Neural cell (in vitro differentiated cells): Measurements from ENCODE around the gene TMEM131L. TPM values are rescaled to one million over a fixed set of nuclear protein-coding genes. Genes with fewer than 3 reads are reported as not detected.
"Not testable (repeated sequence)": the region's sequence is repeated elsewhere in the genome, so short reads cannot be mapped to it uniquely, and the experiment has no call there.

ENCODE experiments used
- H2AFZ ChIP-seq: fragments of 200-600, 300-800 bp; sonication (generic), shearing (Covaris generic); 2 replicates; pipeline ENCODE4 v1.6.0; 2014; ENCODE audit warnings: low read depth, mild to moderate bottlenecking, antibody characterized with exemption, low read length, moderate library complexity
- H3F3A ChIP-seq: fragments of 200-600 bp; shearing (Covaris generic); 2 replicates; pipeline ENCODE4 v1.6.1; 2016; ENCODE audit warnings: mild to moderate bottlenecking, moderate library complexity, mixed read lengths, antibody characterized with exemption, low read length; ENCODE audit not compliant: insufficient read depth, poor library complexity, severe bottlenecking
- H3K27ac ChIP-seq: fragments of 200-600, 300-800 bp; sonication (generic), shearing (Covaris generic); 2 replicates; pipeline ENCODE4 v1.5.1; 2014; ENCODE audit warnings: mild to moderate bottlenecking, low read length, moderate library complexity
- H3K27me3 ChIP-seq: fragments of 300-800, 200-600 bp; sonication (generic), shearing (Covaris generic); 2 replicates; pipeline ENCODE4 v1.6.0; 2014; ENCODE audit warnings: mild to moderate bottlenecking, low read depth, low read length, moderate library complexity; ENCODE audit not compliant: insufficient read depth
- H3K36me3 ChIP-seq: fragments of 300-800, 200-600 bp; sonication (generic), shearing (Covaris generic); 2 replicates; pipeline ENCODE4 v1.5.1; 2014; ENCODE audit warnings: mild to moderate bottlenecking, antibody characterized with exemption, low read length, moderate library complexity; ENCODE audit not compliant: insufficient read depth
- H3K4me2 ChIP-seq: fragments of 300-800, 200-600 bp; sonication (generic), shearing (Covaris generic); 2 replicates; pipeline ENCODE4 v1.6.0; 2014; ENCODE audit warnings: mild to moderate bottlenecking, low read length
- H3K4me3 ChIP-seq: fragments of 300-800, 200-600 bp; sonication (generic), shearing (Covaris generic); 2 replicates; pipeline ENCODE4 v1.5.1; 2014; ENCODE audit warnings: mild to moderate bottlenecking, low read length, moderate library complexity
- H3K79me2 ChIP-seq: fragments of 200-600 bp; shearing (Covaris generic); replicated peaks from 2 replicates; pipeline ENCODE4 v1.6.0; 2014; ENCODE audit warnings: mild to moderate bottlenecking, low read length, moderate library complexity; ENCODE audit not compliant: insufficient read depth
- H3K9ac ChIP-seq: fragments of 300-800, 200-600 bp; sonication (generic), shearing (Covaris generic); 2 replicates; pipeline ENCODE4 v1.6.1; 2016; ENCODE audit warnings: mild to moderate bottlenecking, low read length, mixed read lengths
- H3K9me2 ChIP-seq: fragments of 200-600 bp; shearing (Covaris generic); 2 replicates; pipeline ENCODE4 v1.6.1; 2016; ENCODE audit warnings: mild to moderate bottlenecking, low read length, mixed read lengths; ENCODE audit not compliant: insufficient read depth
- H3K9me3 ChIP-seq: fragments of 200-600, 300-800 bp; sonication (generic), shearing (Covaris generic); 2 replicates; pipeline ENCODE4 v1.6.1; 2016; ENCODE audit warnings: mild to moderate bottlenecking, mixed run types, low read length, moderate library complexity, mixed read lengths
- H4K20me1 ChIP-seq: fragments of 200-600 bp; shearing (Covaris generic); 2 replicates; pipeline ENCODE4 v1.6.1; 2016; ENCODE audit warnings: mild to moderate bottlenecking, mixed run types; ENCODE audit not compliant: insufficient read depth
- CTCF ChIP-seq: fragments of 450-650 bp; IDR thresholded peaks from 2 replicates; pipeline ENCODE4 v1.5.1; 2014; ENCODE audit warnings: antibody characterized with exemption, mild to moderate bottlenecking, moderate library complexity; ENCODE audit not compliant: poor library complexity, severe bottlenecking
- EP300 ChIP-seq: fragments of 450-650 bp; conservative IDR thresholded peaks from 2 replicates; pipeline ENCODE4 v1.6.1; 2014; ENCODE audit warnings: antibody characterized with exemption, mild to moderate bottlenecking, moderate library complexity; ENCODE audit not compliant: poor library complexity, severe bottlenecking
- EZH2 ChIP-seq: fragments of 200-600, 300-800 bp; shearing (Covaris generic), sonication (generic); IDR thresholded peaks from 2 replicates; pipeline ENCODE4 v1.6.1; 2014; ENCODE audit warnings: antibody characterized with exemption, low read length, borderline replicate concordance, mild to moderate bottlenecking; ENCODE audit not compliant: insufficient read depth, poor library complexity, severe bottlenecking
- MXI1 ChIP-seq: fragments of 450-650 bp; conservative IDR thresholded peaks from 2 replicates; pipeline ENCODE4 v1.6.1; 2014; ENCODE audit warnings: antibody characterized with exemption, mild to moderate bottlenecking; ENCODE audit not compliant: poor library complexity, severe bottlenecking
- POLR2AphosphoS5 ChIP-seq: IDR thresholded peaks from 2 replicates; pipeline ENCODE4 v1.6.1; 2012
- RAD21 ChIP-seq: fragments of 450-650 bp; conservative IDR thresholded peaks from 2 replicates; pipeline ENCODE4 v1.6.1; 2014; ENCODE audit warnings: antibody characterized with exemption, mild to moderate bottlenecking, moderate library complexity
- REST ChIP-seq: IDR thresholded peaks from 2 replicates; pipeline ENCODE4 v1.6.1; 2012; ENCODE audit warnings: borderline replicate concordance
- SMC3 ChIP-seq: fragments of 450-650 bp; conservative IDR thresholded peaks from 2 replicates; pipeline ENCODE4 v1.6.1; 2014; ENCODE audit warnings: antibody characterized with exemption, mild to moderate bottlenecking, moderate library complexity; ENCODE audit not compliant: poor library complexity
- TAF1 ChIP-seq: IDR thresholded peaks from 2 replicates; pipeline ENCODE4 v1.6.1; 2012; ENCODE audit warnings: low read depth
- polyA plus RNA-seq: library from polyadenylated mRNA; depleted of rRNA; stranded (reverse); fragments of >200 nt; gene quantifications from 2 replicates; pipeline ENCODE4 v1.2.3, GENCODE V29; 2014

Gene TMEM131L
- polyA plus RNA-seq, 1 donor from 2014 or later = 11.1 TPM

GRCh38 chr4:153663667-153664066 lies 197.5 kb downstream of the TMEM131L start:
- H3K27ac ChIP-seq = no peak overlapping the region
- H4K20me1 ChIP-seq = no peaks in the 10 kb centered on the region
- no peaks in the 10 kb centered on the region for H3K9me3 ChIP-seq
- no peaks in the 10 kb centered on the region for H3K9me2 ChIP-seq
- no peaks in the 10 kb centered on the region for H3K36me3 ChIP-seq
- no peaks in the 10 kb centered on the region for H3K79me2 ChIP-seq
- no peak overlapping the region for H3K9ac ChIP-seq
- H2AFZ ChIP-seq = no peak overlapping the region
- H3K4me2 ChIP-seq = no peak overlapping the region
- H3F3A ChIP-seq = no peaks in the 10 kb centered on the region
- H3K27me3 ChIP-seq = no peaks in the 10 kb centered on the region
- TF ChIP-seq POLR2AphosphoS5 (no peak), SMC3 (no peak), CTCF (no peak), EZH2 (no peak), REST (no peak), EP300 (no peak), TAF1 (no peak), RAD21 (no peak), MXI1 (no peak)
- H3K4me3 ChIP-seq = no peak overlapping the region

GRCh38 chr4:153666505-153666904 lies 200.3 kb downstream of the TMEM131L start:
- not testable (repeated sequence) for H3K4me2 ChIP-seq, H3K36me3 ChIP-seq, H3K4me3 ChIP-seq, H4K20me1 ChIP-seq, H3K9me3 ChIP-seq, H3K9me2 ChIP-seq, H3K79me2 ChIP-seq, H2AFZ ChIP-seq, H3K27me3 ChIP-seq, H3F3A ChIP-seq, H3K9ac ChIP-seq, H3K27ac ChIP-seq

GRCh38 chr4:153668647-153669046 lies 202.5 kb downstream of the TMEM131L start:
- no peaks in the 10 kb centered on the region for H4K20me1 ChIP-seq
- no peak overlapping the region for H3K4me2 ChIP-seq
- H2AFZ ChIP-seq = no peak overlapping the region
- no peak overlapping the region for H3K9ac ChIP-seq
- no peaks in the 10 kb centered on the region for H3K9me3 ChIP-seq
- TF ChIP-seq SMC3 (no peak), CTCF (no peak), TAF1 (no peak), EP300 (no peak), REST (no peak)
- H3K27me3 ChIP-seq = no peaks in the 10 kb centered on the region
- H3F3A ChIP-seq = no peaks in the 10 kb centered on the region
- no peak overlapping the region for H3K4me3 ChIP-seq
- H3K36me3 ChIP-seq = no peaks in the 10 kb centered on the region
- no peaks in the 10 kb centered on the region for H3K79me2 ChIP-seq
- no peaks in the 10 kb centered on the region for H3K9me2 ChIP-seq
- H3K27ac ChIP-seq = no peak overlapping the region
